Common myeloid progenitor, CD34-positive (primary cell): ENCODE measurements around the gene ATAD3C.
"Not testable (repeated sequence)": the region's sequence is repeated elsewhere in the genome, so short reads cannot be mapped to it uniquely, and the experiment has no call there.

Experiments used
- CTCF ChIA-PET: fragments of 350-600 bp; sonication (Branson Sonifier 250); formaldehyde crosslinking; loops from one replicate; lab custom pipeline; 2021; ENCODE audit warnings: antibody characterized with exemption; lab: Charles Lee
- POLR2A ChIA-PET: fragments of 350-600 bp; sonication (Branson Sonifier 250); formaldehyde crosslinking; loops from one replicate; lab custom pipeline; 2021; ENCODE audit warnings: antibody characterized with exemption; lab: Charles Lee
- DNase-seq, 3 donors: peaks; one replicate each; pipeline versions ENCODE4 v3.0.0 to v3.0.0-alpha.2; 2013
- H3K27ac ChIP-seq, 2 experiments: 1 replicate in 1 of 2; 2 replicates in 1 of 2; pipeline ENCODE4 v1.7.0; 2013; ENCODE audit warnings: inconsistent platforms in 2 of 2, low read length in 2 of 2, mild to moderate bottlenecking in 2 of 2, low read depth in 1 of 2, moderate library complexity in 1 of 2; ENCODE audit not compliant: severe bottlenecking in 2 of 2, insufficient read depth in 1 of 2, poor library complexity in 1 of 2
- H3K27me3 ChIP-seq, 5 experiments: replicated peaks in 2 of 5; 1 replicate in 3 of 5; 2 replicates in 2 of 5; pipeline versions ENCODE4 v1.6.1 to v1.7.0; 2013; ENCODE audit warnings: low read length in 4 of 5, mild to moderate bottlenecking in 2 of 5, moderate library complexity in 2 of 5, inconsistent platforms in 1 of 5; ENCODE audit not compliant: insufficient read depth in 5 of 5, control insufficient read depth in 4 of 5
- H3K36me3 ChIP-seq, 4 experiments: 1 replicate in 2 of 4; 2 replicates in 2 of 4; pipeline versions ENCODE4 v1.6.1 to v1.7.0; 2013; ENCODE audit warnings: low read length in 3 of 4, control low read depth in 1 of 4, mild to moderate bottlenecking in 1 of 4; ENCODE audit not compliant: control insufficient read depth in 4 of 4, insufficient read depth in 4 of 4
- H3K4me1 ChIP-seq, 4 experiments: 1 replicate in 3 of 4; 2 replicates in 1 of 4; pipeline versions ENCODE4 v1.6.1 to v1.7.1; 2013; ENCODE audit warnings: low read length in 3 of 4, mild to moderate bottlenecking in 3 of 4, control low read depth in 1 of 4, inconsistent platforms in 1 of 4, moderate library complexity in 1 of 4; ENCODE audit not compliant: control insufficient read depth in 4 of 4, insufficient read depth in 4 of 4; ENCODE audit errors: control extremely low read depth in 1 of 4
- H3K4me3 ChIP-seq, 7 experiments: 1 replicate in 4 of 7; 2 replicates in 3 of 7; pipeline versions ENCODE4 v1.5.1 to v1.7.0; 2013; ENCODE audit warnings: mild to moderate bottlenecking in 7 of 7, low read length in 6 of 7, moderate library complexity in 6 of 7, inconsistent platforms in 2 of 7, low read depth in 2 of 7, control low read depth in 1 of 7; ENCODE audit not compliant: insufficient read depth in 4 of 7, control insufficient read depth in 1 of 7; ENCODE audit errors: extremely low read depth in 1 of 7
- H3K9me3 ChIP-seq, 5 experiments: 1 replicate in 4 of 5; 2 replicates in 1 of 5; pipeline versions ENCODE4 v1.6.1 to v1.7.1; 2013; ENCODE audit warnings: low read length in 4 of 5, mild to moderate bottlenecking in 2 of 5, inconsistent platforms in 1 of 5, low read depth in 1 of 5, moderate library complexity in 1 of 5; ENCODE audit not compliant: control insufficient read depth in 4 of 5, insufficient read depth in 2 of 5; ENCODE audit errors: control extremely low read depth in 1 of 5
- WGBS: methylation state at CpG from one replicate; pipeline ENCODE4 v1.1.5; 2013; ENCODE audit not compliant: insufficient coverage; 5-methylcytosine and 5-hydroxymethylcytosine counted together

Gene ATAD3C

DNA sequence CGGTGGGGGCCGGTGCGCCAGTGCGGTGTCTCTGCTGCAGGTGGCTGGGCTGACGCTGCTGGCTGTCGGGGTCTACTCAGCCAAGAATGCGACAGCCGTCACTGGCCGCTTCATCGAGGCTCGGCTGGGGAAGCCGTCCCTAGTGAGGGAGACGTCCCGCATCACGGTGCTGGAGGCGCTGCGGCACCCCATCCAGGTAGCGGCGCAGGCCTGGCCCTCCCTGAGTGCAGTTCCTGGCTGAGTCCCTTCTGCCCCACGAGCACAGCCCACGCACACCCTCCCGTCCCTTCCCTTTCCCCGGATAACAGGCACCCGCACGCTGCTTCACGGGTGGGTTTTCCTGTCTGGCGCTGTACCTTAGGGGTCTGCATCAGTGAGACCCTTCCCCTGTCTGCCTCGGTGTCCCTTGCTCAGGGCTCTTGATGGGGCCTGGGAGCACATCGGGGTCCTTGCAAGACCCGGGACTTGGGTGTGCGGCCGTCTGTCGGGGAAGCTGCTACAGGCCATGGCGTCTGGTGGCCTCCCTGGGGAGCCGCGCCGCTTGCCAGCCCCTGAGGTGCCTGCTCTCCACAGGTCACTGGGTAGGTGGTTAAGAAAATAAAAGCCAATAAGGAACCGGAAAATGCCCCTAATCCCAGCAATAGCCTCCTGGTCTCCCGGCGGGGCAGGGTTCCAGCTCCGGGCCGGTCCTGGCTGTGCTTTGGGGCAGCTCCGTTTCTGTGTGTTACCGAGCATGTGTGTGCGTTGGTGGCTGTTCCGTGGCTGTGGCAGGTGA, 35.7 kb downstream of the ATAD3C start:
- DNase-seq, H3K4me3 ChIP-seq, POLR2A ChIA-PET, H3K4me1 ChIP-seq, CTCF ChIA-PET, H3K27me3 ChIP-seq, H3K9me3 ChIP-seq, H3K27ac ChIP-seq: not testable (repeated sequence)
- WGBS, result 100% methylated on average over 1 of the region's 46 CpGs
- peaks cover 4 to 63% (median 43%) of the 10 kb centered on the region in 4 experiments for H3K36me3 ChIP-seq

DNA sequence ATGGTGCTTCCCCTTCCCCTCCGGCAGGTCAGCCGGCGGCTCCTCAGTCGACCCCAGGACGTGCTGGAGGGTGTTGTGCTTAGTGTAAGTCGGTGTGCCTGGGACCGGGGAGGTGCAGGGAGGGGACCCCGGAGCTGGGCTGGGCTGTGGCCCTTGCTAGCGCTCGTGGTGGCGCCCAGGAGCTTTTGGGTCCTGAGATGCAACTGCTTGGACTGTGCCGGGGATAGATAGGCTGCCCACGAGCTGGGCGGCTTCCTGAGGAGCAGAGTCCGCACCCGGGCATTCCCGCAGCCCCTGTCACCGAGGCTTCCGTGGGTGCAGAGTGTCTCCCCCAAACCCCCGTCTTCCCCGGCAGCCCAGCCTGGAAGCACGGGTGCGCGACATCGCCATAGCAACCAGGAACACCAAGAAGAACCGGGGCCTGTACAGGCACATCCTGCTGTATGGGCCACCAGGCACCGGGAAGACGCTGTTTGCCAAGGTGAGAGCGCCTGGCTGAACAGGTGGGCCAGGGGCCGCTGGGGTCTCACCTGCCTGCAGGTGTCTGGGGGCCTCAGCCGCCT, 36.3 kb downstream of the ATAD3C start:
- POLR2A ChIA-PET, DNase-seq, H3K4me3 ChIP-seq, H3K9me3 ChIP-seq, H3K27ac ChIP-seq, H3K27me3 ChIP-seq, H3K4me1 ChIP-seq, CTCF ChIA-PET: not testable (repeated sequence)
- 94% methylated on average over 23 of the region's 31 CpGs for WGBS
- peaks cover 4 to 65% (median 46%) of the 10 kb centered on the region in 4 experiments for H3K36me3 ChIP-seq

- DNase-seq, result no peak
- H3K4me1 ChIP-seq, result no peaks in the 10 kb centered on the region
- peaks cover 2 to 75% (median 55%) of the 10 kb centered on the region in 4 experiments for H3K36me3 ChIP-seq
- ChIA-PET CTCF (no interaction called here), POLR2A (no interaction called here)
- 98% methylated on average over 18 of the region's 18 CpGs for whole genome bisulfite sequencing
- H3K9me3 ChIP-seq, result peaks cover 0 to 14% (median 13%) of the 10 kb centered on the region in 5 experiments
- H3K27me3 ChIP-seq, result no peaks in the 10 kb centered on the region
- H3K27ac ChIP-seq, result no peak overlapping the region
- no peak overlapping the region for H3K4me3 ChIP-seq
Observed at GRCh38 chr1:1487701-1488100, 38.2 kb downstream of the ATAD3C start.

DNA sequence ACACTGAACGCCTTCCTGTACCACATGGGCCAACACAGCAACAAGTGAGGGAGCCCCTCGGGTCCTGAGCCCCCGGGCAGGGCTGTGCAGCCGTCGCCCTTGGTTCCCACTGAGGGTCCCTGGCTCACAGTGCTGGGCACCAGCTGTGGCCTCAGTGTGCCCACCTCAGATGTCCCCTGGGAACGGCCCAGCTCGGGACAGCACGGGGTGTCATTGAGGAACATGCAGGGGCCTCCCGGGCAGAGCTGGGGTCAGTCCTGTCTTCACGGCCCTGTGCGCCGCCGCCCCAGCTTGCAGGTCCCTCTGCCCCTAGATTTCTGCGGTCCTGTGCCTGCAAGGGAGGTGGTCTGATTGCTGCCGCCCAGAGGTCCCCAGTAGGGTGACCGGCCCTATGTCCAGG, 39.7 kb downstream of the ATAD3C start:
- no peaks in the 10 kb centered on the region for H3K4me1 ChIP-seq
- peaks cover 0 to 23% (median 17%) of the 10 kb centered on the region in 5 experiments for H3K9me3 ChIP-seq
- 98% methylated on average over 15 of the region's 16 CpGs for WGBS
- H3K36me3 ChIP-seq, result peaks cover 0 to 72% (median 51%) of the 10 kb centered on the region in 4 experiments
- CTCF ChIA-PET, result interaction anchor here (1.2 kb wide), 1 partner anchor 16 kb away, joined by 5 read pairs; no protein-coding TSS in a partner anchor
- H3K27ac ChIP-seq, result no peak overlapping the region
- no peak for DNase-seq
- H3K27me3 ChIP-seq, result no peaks in the 10 kb centered on the region
- H3K4me3 ChIP-seq, result no peak overlapping the region
- POLR2A ChIA-PET, result no interaction called here

DNA sequence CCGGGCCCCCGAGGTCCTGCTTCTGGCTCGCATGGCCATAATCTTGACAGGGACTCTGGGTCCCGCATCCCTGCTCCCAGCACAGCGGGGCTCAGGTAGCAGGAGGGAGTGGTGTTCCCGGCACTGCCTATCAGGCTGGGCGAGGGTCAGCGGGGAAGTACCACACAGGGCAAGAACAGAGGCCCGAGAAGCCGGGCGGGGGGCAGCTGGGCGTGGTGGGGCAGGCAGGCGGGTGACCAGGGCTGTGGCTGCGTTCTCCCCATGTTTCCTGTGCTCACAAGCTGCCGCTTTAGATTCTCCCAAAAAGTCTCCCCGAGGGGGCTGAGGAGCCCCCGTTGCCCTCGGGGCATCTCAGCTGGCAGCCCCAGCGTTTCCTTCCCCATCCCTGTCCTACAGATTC, 40.4 kb downstream of the ATAD3C start:
- H3K36me3 ChIP-seq, result peaks cover 0 to 71% (median 52%) of the 10 kb centered on the region in 4 experiments
- no peaks in the 10 kb centered on the region for H3K27me3 ChIP-seq
- CTCF ChIA-PET, result interaction anchor here (1.4 kb wide), 1 partner anchor 15 kb away, joined by 4 read pairs; no protein-coding TSS in a partner anchor
- no peak for DNase-seq
- H3K27ac ChIP-seq, result no peak overlapping the region
- WGBS, result 96% methylated on average over 19 of the region's 19 CpGs
- H3K4me1 ChIP-seq, result no peaks in the 10 kb centered on the region
- no peak overlapping the region for H3K4me3 ChIP-seq
- peaks cover 0 to 23% (median 17%) of the 10 kb centered on the region in 5 experiments for H3K9me3 ChIP-seq
- POLR2A ChIA-PET, result no interaction called here

DNA sequence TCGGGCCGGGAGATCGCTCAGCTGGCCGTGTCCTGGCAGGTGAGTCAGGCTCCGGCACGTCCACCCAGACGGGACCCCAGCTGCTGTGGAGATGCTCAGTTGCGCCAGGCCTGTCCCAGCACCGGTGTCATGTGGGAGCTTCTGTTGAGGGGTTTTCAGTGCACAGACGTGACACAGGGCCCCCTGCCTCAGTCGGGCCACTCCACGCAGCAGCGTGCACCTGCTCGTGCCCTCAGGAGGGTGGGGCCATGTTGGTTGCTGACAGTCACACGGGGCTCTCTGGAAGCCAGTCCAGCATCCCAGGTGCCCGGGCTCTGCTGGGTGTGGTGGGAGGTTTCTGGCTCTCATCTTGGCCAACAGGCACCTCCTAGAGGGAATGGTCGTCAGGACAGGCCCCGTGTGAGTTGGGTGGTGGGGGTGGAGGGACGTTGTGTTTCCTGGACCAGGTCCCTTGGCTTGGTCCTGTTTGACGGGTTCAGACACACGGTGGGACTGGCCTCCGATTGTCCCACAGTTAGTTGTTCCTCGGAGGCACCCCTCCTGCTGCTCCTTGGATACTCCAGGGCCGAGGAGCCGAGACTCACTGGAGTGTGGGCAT, 41.2 kb downstream of the ATAD3C start:
- Histone ChIP-seq H3K4me3 (no peak overlapping the region), H3K36me3 (peaks cover 4 to 78% (median 54%) of the 10 kb centered on the region in 4 experiments), H3K9me3 (peaks cover 0 to 23% (median 17%) of the 10 kb centered on the region in 5 experiments), H3K27me3 (no peaks in the 10 kb centered on the region), H3K4me1 (no peaks in the 10 kb centered on the region), H3K27ac (no peak overlapping the region)
- ChIA-PET POLR2A (no interaction called here), CTCF (interaction anchor here (1.4 kb wide), 1 partner anchor 14 kb away, joined by 4 read pairs; no protein-coding TSS in a partner anchor)
- WGBS, result 100% methylated on average over 10 of the region's 25 CpGs
- no peak for DNase-seq
